Stimulated activated CD8-positive, alpha-beta memory T cell treated with anti-CD3 and anti-CD28 coated beads, Interleukin-12 subunit alpha, Interleukin-12 subunit beta, amount 100 ng/mL, for 24 hours (primary cell): ENCODE measurements around the gene SPEF1.
A peak's percentile ranks its signal among the peaks of the same experiment; 100 is the strongest.
"Not testable (repeated sequence)": the region's sequence is repeated elsewhere in the genome, so short reads cannot be mapped to it uniquely, and the experiment has no call there.

Source experiments
- DNase-seq: peaks from one replicate; pipeline ENCODE4 v3.0.0-alpha.2; 2020; ENCODE audit errors: extremely low read depth

SPEF1 gene

GRCh38 chr20:3781153-3781910, at the start of gene SPEF1:
Gene SPEF1, minus strand, starts transcription at chr20:3781448. Its CDS starts 161 bp downstream, at chr20:3781287.
- no peak for DNase-seq

GRCh38 chr20:3829891-3830290, 48.6 kb upstream of the SPEF1 start:
- not testable (repeated sequence) for DNase-seq

GRCh38 chr20:3828798-3829197, 47.5 kb upstream of the SPEF1 start:
- no peak for DNase-seq

- no peak for DNase-seq
Observed at GRCh38 chr20:3826420-3826819, 45.2 kb upstream of the SPEF1 start.

GRCh38 chr20:3825526-3825925, 44.3 kb upstream of the SPEF1 start:
- DNase-seq: no peak

- DNase-seq: no peak
Observed at GRCh38 chr20:3823881-3824280, 42.6 kb upstream of the SPEF1 start.

- DNase-seq: no peak
Observed at GRCh38 chr20:3821996-3822395, 40.7 kb upstream of the SPEF1 start.

- DNase-seq: no peak
Observed at GRCh38 chr20:3820901-3821727, 39.9 kb upstream of the SPEF1 start.

GRCh38 chr20:3820048-3820900, 39.0 kb upstream of the SPEF1 start, which contains the start of gene AP5S1:
Gene AP5S1, plus strand, starts transcription at chr20:3820547. Its CDS starts 1,571 bp downstream, at chr20:3822118.
- peak; percentile 81 for DNase-seq

- DNase-seq: no peak
Observed at GRCh38 chr20:3819411-3820047, 38.3 kb upstream of the SPEF1 start.

- no peak for DNase-seq
Observed at GRCh38 chr20:3818155-3819151, 37.2 kb upstream of the SPEF1 start.

- no peak for DNase-seq
Observed at GRCh38 chr20:3815703-3816315, 34.6 kb upstream of the SPEF1 start.

GRCh38 chr20:3814928-3815495, 33.8 kb upstream of the SPEF1 start:
- no peak for DNase-seq

GRCh38 chr20:3813848-3814581, 32.8 kb upstream of the SPEF1 start:
- no peak for DNase-seq

- DNase-seq: no peak
Observed at GRCh38 chr20:3812975-3813847, 32.0 kb upstream of the SPEF1 start.

- no peak for DNase-seq
Observed at GRCh38 chr20:3812259-3812681, 31.0 kb upstream of the SPEF1 start.

GRCh38 chr20:3811467-3812258, 30.4 kb upstream of the SPEF1 start:
- DNase-seq: peak; percentile 82
